Keratinocyte (primary cell): Measurements from ENCODE around the gene TPSAB1. TPM values are rescaled to one million over a fixed set of nuclear protein-coding genes. Genes with fewer than 3 reads are reported as not detected.

Source experiments
- DNase-seq: peaks from one replicate; pipeline ENCODE4 v3.0.0-alpha.2; 2011; ENCODE audit warnings: low read depth, missing footprints, low spot score
- FAIRE-seq: peaks from 2 replicates; lab custom pipeline; 2011; peaks lifted over from hg19 to GRCh38; lab: Jason Lieb, UNC
- H2AFZ ChIP-seq: 2 replicates; pipeline ENCODE4 v1.6.0; 2012; ENCODE audit warnings: low read length, control low read depth, inconsistent platforms; ENCODE audit not compliant: control insufficient read depth
- H3K27ac ChIP-seq: 2 replicates; pipeline ENCODE4 v1.5.1; 2011; ENCODE audit warnings: low read length; ENCODE audit not compliant: control insufficient read depth, insufficient read depth
- H3K27me3 ChIP-seq: 3 replicates; pipeline ENCODE4 v1.6.0; 2011; ENCODE audit warnings: low read length; ENCODE audit not compliant: control insufficient read depth, insufficient read depth; ENCODE audit errors: extremely low read depth
- H3K36me3 ChIP-seq, 2 experiments: 2 replicates in 1 of 2; 3 replicates in 1 of 2; pipeline ENCODE4 v1.5.1; 2011; ENCODE audit warnings: low read length in 2 of 2, mild to moderate bottlenecking in 1 of 2; ENCODE audit not compliant: control insufficient read depth in 2 of 2, insufficient read depth in 2 of 2; ENCODE audit errors: extremely low read depth in 1 of 2
- H3K4me1 ChIP-seq: 3 replicates; pipeline ENCODE4 v1.5.1; 2011; ENCODE audit warnings: low read length; ENCODE audit not compliant: control insufficient read depth, insufficient read depth; ENCODE audit errors: extremely low read depth
- H3K4me2 ChIP-seq: 3 replicates; pipeline ENCODE4 v1.6.0; 2011; ENCODE audit warnings: low read depth, low read length; ENCODE audit not compliant: control insufficient read depth, insufficient read depth; ENCODE audit errors: extremely low read depth
- H3K4me3 ChIP-seq, 3 experiments: fragments of 200-600 bp in 1 of 3; sonication (generic) in 1 of 3; 2 replicates in 2 of 3; 3 replicates in 1 of 3; pipeline ENCODE4 v1.5.1; 2011 to 2016; ENCODE audit warnings: low read length in 3 of 3, mild to moderate bottlenecking in 3 of 3, control low read depth in 2 of 3, inconsistent platforms in 1 of 3, low read depth in 1 of 3, mixed read lengths in 1 of 3, mixed run types in 1 of 3, moderate library complexity in 1 of 3; ENCODE audit not compliant: control insufficient read depth in 2 of 3, insufficient read depth in 2 of 3; ENCODE audit errors: extremely low read depth in 1 of 3
- H3K79me2 ChIP-seq: 2 replicates; pipeline ENCODE4 v1.6.0; 2012; ENCODE audit warnings: low read length; ENCODE audit not compliant: control insufficient read depth, insufficient read depth
- H3K9ac ChIP-seq: 3 replicates; pipeline ENCODE4 v1.6.0; 2011; ENCODE audit warnings: low read length; ENCODE audit not compliant: control insufficient read depth, insufficient read depth; ENCODE audit errors: extremely low read depth
- H3K9me1 ChIP-seq: 3 replicates; pipeline ENCODE4 v1.6.0; 2011; ENCODE audit warnings: low read length; ENCODE audit not compliant: control insufficient read depth, insufficient read depth; ENCODE audit errors: extremely low read depth
- H3K9me3 ChIP-seq: 2 replicates; pipeline ENCODE4 v1.5.1; 2012; ENCODE audit warnings: low read depth, low read length; ENCODE audit not compliant: control insufficient read depth
- H4K20me1 ChIP-seq: 3 replicates; pipeline ENCODE4 v1.6.0; 2011; ENCODE audit warnings: low read length; ENCODE audit not compliant: control insufficient read depth, insufficient read depth; ENCODE audit errors: extremely low read depth
- EZH2 ChIP-seq: IDR thresholded peaks from one replicate; pipeline ENCODE4 v1.6.1; 2012; ENCODE audit warnings: inconsistent platforms, mild to moderate bottlenecking, low read length, moderate library complexity
- dilution Hi-C: fragments of 300-500 bp; cut with MboI; formaldehyde crosslinking; loops from one replicate; pipeline ENCODE4 v1.7.0; 2020; ENCODE audit warnings: low sequenced_read_pairs; ENCODE audit not compliant: extremely low pct_ligation_motif_present
- polyA plus RNA-seq, 5 experiments: library from polyadenylated mRNA; depleted of rRNA in 3 of 5; stranded (reverse) in 3 of 5; stranded (forward) in 1 of 5; unstranded in 1 of 5; fragments of >200 nt; gene quantifications; 1 replicate in 1 of 5; 2 replicates in 3 of 5; 3 replicates in 1 of 5; pipeline versions ENCODE4 v1.2.1 to v1.2.3, GENCODE V29; 2011 to 2012; ENCODE audit warnings: missing spikeins in 2 of 5, low read depth in 1 of 5, low replicate concordance in 1 of 5
- TF ChIP-seq, protein P1 (sequence below), 3 experiments: IDR thresholded peaks in 1 of 3; conservative IDR thresholded peaks in 1 of 3; optimal IDR thresholded peaks in 1 of 3; 2 replicates in 2 of 3; 3 replicates in 1 of 3; pipeline versions ENCODE3 to v1.5.1; 2011; ENCODE audit warnings: low read length in 3 of 3, mild to moderate bottlenecking in 3 of 3, moderate library complexity in 2 of 3, control low read depth in 1 of 3, inconsistent platforms in 1 of 3; ENCODE audit not compliant: insufficient read depth in 2 of 3; ENCODE audit errors: extremely low read depth in 1 of 3

TPSAB1 gene
- polyA plus RNA-seq, 1 donor (not counting 4 experiments of a cell fraction or from before 2014, with no cell fraction given) = not detected

DNA sequence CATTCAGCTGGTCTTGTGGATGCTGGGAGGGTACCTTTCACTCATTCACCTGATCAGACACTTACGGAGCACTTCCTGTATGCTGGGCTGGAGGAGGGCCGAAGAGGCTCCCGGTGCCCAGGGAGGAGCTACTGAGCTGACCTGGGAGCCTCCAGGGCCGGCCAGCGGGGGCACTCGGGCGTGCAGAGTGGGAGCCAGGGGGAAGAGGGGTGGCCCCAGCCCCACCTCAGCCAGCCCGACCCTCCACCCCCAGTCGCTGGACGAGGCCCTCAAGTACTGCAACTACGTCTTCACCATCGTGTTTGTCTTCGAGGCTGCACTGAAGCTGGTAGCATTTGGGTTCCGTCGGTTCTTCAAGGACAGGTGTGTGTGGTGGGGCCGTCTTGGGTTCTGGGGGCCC, 25.8 kb upstream of the TPSAB1 start:
- Histone ChIP-seq H4K20me1 (no peaks in the 10 kb centered on the region), H3K4me1 (no peaks in the 10 kb centered on the region), H3K9ac (no peak overlapping the region), H2AFZ (no peak overlapping the region), H3K4me2 (no peak overlapping the region), H3K36me3 (no peaks in the 10 kb centered on the region), H3K9me3 (peaks cover 2% of the 10 kb centered on the region), H3K27me3 (peaks cover 5% of the 10 kb centered on the region), H3K9me1 (no peaks in the 10 kb centered on the region), H3K4me3 (no peak overlapping the region), H3K79me2 (no peaks in the 10 kb centered on the region), H3K27ac (no peak overlapping the region)
- dilution Hi-C loops = no loop called here
- TF ChIP-seq, protein P1, sequence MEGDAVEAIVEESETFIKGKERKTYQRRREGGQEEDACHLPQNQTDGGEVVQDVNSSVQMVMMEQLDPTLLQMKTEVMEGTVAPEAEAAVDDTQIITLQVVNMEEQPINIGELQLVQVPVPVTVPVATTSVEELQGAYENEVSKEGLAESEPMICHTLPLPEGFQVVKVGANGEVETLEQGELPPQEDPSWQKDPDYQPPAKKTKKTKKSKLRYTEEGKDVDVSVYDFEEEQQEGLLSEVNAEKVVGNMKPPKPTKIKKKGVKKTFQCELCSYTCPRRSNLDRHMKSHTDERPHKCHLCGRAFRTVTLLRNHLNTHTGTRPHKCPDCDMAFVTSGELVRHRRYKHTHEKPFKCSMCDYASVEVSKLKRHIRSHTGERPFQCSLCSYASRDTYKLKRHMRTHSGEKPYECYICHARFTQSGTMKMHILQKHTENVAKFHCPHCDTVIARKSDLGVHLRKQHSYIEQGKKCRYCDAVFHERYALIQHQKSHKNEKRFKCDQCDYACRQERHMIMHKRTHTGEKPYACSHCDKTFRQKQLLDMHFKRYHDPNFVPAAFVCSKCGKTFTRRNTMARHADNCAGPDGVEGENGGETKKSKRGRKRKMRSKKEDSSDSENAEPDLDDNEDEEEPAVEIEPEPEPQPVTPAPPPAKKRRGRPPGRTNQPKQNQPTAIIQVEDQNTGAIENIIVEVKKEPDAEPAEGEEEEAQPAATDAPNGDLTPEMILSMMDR (optimal IDR thresholded peaks at IDR 0.05 in 1 of 3, IDR thresholded peaks at IDR 0.05 in 1 of 3, conservative IDR thresholded peaks at IDR 0.05 in 1 of 3; ENCODE audit: extremely low read depth in 1 of 3, insufficient read depth in 2 of 3, low read length in 3 of 3) = no peak
- TF ChIP-seq EZH2 = no peak
- FAIRE-seq (no peak), DNase-seq (no peak)

DNA sequence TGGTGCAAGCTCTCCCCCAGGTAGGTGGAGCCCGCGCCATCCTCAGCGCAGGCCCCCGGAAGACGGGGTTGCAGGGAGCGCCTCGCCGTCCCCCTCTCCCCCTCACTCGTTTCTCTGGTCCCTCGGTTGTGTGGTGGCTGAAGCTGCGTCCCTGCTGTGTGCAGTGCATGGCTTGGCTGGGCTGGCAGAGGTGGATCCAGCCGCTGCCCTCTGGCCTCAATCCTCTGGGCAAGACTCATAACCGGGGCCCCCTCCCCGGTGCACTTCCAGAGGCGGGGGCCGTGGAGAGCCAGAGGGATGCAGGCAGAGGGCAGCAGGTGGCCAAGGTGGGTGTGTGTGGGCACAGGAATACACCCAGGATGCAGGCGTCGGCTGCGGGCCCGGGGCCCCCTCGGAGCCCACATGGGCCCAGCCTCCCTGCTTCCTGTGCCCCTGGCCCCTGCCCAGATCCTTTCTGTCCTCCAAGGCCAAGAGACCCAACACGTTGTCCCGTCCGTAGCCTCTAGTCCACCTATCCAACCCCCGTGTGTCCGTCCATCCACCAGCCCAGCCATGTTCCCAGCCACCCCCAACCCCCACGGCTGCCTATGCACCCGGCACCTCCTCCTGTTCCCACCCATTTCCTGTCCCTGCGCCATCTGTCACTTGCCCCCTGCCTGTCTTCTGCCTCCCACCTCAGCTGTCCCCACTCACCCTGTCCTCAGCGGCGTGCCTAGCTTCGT, 24.8 kb upstream of the TPSAB1 start:
- dilution Hi-C loops = no loop called here
- no peaks in the 10 kb centered on the region for H3K9me1 ChIP-seq
- DNase-seq (no peak), FAIRE-seq (no peak)
- no peak overlapping the region for H2AFZ ChIP-seq
- no peak overlapping the region for H3K9ac ChIP-seq
- H3K4me2 ChIP-seq = no peak overlapping the region
- peaks cover 5% of the 10 kb centered on the region for H3K27me3 ChIP-seq
- no peaks in the 10 kb centered on the region for H4K20me1 ChIP-seq
- no peak overlapping the region for H3K27ac ChIP-seq
- TF ChIP-seq, protein P1 (optimal IDR thresholded peaks at IDR 0.05 in 1 of 3, IDR thresholded peaks at IDR 0.05 in 1 of 3, conservative IDR thresholded peaks at IDR 0.05 in 1 of 3; ENCODE audit: extremely low read depth in 1 of 3, insufficient read depth in 2 of 3, low read length in 3 of 3) = no peak
- TF ChIP-seq EZH2 = no peak
- H3K4me3 ChIP-seq = no peak overlapping the region
- H3K4me1 ChIP-seq = no peaks in the 10 kb centered on the region
- H3K36me3 ChIP-seq = no peaks in the 10 kb centered on the region
- no peaks in the 10 kb centered on the region for H3K79me2 ChIP-seq
- peaks cover 2% of the 10 kb centered on the region for H3K9me3 ChIP-seq
